ENCODE results near the gene C1QTNF3.

The C1QTNF3 gene

DNA sequence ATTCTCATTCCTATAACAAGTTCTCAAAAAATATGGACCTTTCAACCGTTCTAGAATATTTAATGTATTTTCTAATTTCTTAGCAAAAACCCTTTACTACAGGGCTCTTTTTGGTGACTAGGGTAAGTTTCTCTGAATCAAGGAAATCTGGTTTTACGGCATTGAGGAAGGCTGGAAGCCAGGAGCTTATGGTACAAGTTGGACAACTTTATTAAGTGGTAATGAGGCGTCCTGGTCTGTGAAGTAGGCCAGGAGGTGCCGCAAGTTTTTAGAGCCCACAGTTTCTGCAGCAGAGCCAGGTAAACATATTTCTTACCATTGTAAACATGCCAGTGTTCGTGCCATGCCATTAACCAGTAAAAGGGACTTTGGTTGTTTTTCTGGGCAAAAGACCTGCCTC lies 14.6 kb upstream of the C1QTNF3 start:
- no peak overlapping the region for H3K27ac Mint-ChIP-seq
- no peak for ATAC-seq
- H3K4me3 Mint-ChIP-seq: no peak overlapping the region
- H3K36me3 Mint-ChIP-seq: no peaks in the 10 kb centered on the region
- no peaks in the 10 kb centered on the region for H3K9me3 Mint-ChIP-seq
- H3K4me1 Mint-ChIP-seq: no peaks in the 10 kb centered on the region
- DNase-seq (ENCODE audit: low spot score in 2 of 2): no peak

- no peak overlapping the region for H3K4me3 Mint-ChIP-seq
These were observed 14.1 kb upstream of the C1QTNF3 start for GRCh38 chr5:34057118-34057517.

DNA sequence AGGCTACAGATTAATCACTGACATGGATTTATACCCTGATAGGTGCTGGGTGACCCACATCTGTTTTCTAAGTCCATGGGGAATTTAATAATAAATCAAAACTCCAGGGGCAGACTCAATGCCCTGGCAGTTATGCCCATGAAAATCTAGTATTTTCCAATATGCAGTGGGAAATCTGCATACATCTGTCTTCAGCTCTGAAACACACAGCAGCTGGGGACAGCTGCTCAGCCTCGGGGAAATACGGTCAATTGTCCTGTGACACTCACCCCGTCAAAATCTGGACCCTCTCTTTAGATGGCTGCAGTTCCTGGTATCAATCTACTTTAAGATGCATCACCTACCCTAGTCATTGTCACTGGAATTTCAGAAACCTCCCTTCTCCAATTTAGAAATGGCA lies 12.7 kb upstream of the C1QTNF3 start:
- no peak for ATAC-seq
- no peak for DNase-seq (ENCODE audit: low spot score in 2 of 2)
- H3K9me3 Mint-ChIP-seq: no peaks in the 10 kb centered on the region
- no peak overlapping the region for H3K4me3 Mint-ChIP-seq
- H3K27ac Mint-ChIP-seq: no peak overlapping the region
- no peaks in the 10 kb centered on the region for H3K4me1 Mint-ChIP-seq
- no peaks in the 10 kb centered on the region for H3K36me3 Mint-ChIP-seq

More at GRCh38 chr5:34057118-34057517, 14.1 kb upstream of the C1QTNF3 start:
- DNase-seq (ENCODE audit: low spot score in 2 of 2) (no peak), ATAC-seq (peak; percentile 91)
- Mint-ChIP-seq H3K4me1 (no peaks in the 10 kb centered on the region), H3K36me3 (no peaks in the 10 kb centered on the region), H3K9me3 (no peaks in the 10 kb centered on the region), H3K27ac (no peak overlapping the region)

GRCh38 chr5:34054400-34054729 lies 11.4 kb upstream of the C1QTNF3 start:
- Mint-ChIP-seq H3K36me3 (no peaks in the 10 kb centered on the region), H3K9me3 (no peaks in the 10 kb centered on the region), H3K4me1 (no peaks in the 10 kb centered on the region), H3K4me3 (no peak overlapping the region), H3K27ac (no peak overlapping the region)
- DNase-seq (ENCODE audit: low spot score in 2 of 2): no peak
- ATAC-seq: no peak

DNA sequence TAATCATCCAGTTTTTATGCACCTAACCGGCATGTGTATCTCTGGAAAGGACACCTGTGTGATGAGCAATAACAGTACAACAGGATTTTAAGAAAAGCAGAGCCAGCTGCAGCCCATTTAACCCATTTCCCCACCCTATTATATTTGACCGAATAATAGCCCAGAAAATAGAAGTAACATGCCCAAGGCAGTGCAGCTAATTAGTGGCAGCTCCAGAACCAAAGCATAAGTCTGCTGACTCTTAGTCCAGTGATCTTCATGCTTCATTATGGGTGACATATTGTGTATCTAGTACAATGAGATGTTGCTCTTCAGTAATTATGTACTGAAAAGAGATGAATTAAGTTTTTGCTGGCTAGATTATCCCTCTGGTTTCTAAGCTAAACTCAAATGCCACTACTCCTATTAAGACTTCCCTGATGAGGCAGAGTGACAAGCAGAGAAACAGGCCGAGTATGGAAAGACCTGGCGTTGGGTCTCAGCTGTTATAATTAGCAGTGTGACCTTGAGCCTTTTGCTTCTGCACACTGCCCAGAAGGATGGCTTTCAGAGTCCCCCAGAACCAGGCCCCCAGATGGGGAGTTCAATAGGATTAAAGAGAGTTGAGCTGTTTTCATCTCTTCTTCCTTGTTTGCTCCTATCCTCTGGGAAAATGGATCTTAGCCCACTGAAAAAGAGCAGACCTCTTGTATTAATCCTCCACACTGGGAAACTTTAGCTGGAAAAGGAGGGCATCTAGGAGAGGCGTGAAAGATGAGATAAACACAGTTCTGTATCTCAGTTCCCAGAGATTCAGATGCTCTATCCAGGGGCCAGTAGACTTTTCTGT lies 10.8 kb upstream of the C1QTNF3 start:
- DNase-seq (ENCODE audit: low spot score in 2 of 2) (no peak), ATAC-seq (no peak)
- Mint-ChIP-seq H3K9me3 (no peaks in the 10 kb centered on the region), H3K36me3 (no peaks in the 10 kb centered on the region), H3K4me1 (no peaks in the 10 kb centered on the region), H3K4me3 (no peak overlapping the region), H3K27ac (no peak overlapping the region)

DNA sequence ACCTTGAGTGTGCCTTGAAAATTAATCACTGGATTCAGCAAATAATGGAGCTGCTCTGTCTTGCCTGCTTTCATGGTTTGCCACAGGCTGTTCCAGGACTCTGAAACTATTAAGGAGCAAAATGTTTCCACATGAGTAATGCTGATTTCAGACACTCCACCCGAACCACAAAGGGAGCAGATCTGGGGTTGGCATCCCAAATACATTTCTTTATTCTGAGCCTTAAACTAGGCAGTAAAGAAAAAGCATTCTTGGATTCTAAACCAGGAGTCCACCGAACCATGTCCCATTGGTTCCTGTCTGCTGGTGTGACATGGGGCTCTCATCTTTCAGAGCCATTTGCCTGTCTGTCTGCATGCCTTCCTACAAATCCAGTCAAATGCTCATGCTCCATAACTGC lies 10.1 kb upstream of the C1QTNF3 start:
- Mint-ChIP-seq H3K27ac (no peak overlapping the region), H3K36me3 (no peaks in the 10 kb centered on the region), H3K9me3 (no peaks in the 10 kb centered on the region), H3K4me3 (no peak overlapping the region), H3K4me1 (no peaks in the 10 kb centered on the region)
- DNase-seq (ENCODE audit: low spot score in 2 of 2) (no peak), ATAC-seq (no peak)

- DNase-seq (ENCODE audit: low spot score in 2 of 2) (no peak), ATAC-seq (no peak)
- H3K4me3 Mint-ChIP-seq: no peak overlapping the region
- peaks cover 7% of the 10 kb centered on the region for H3K4me1 Mint-ChIP-seq
- no peak overlapping the region for H3K27ac Mint-ChIP-seq
- H3K36me3 Mint-ChIP-seq: no peaks in the 10 kb centered on the region
- H3K9me3 Mint-ChIP-seq: no peaks in the 10 kb centered on the region
These were observed 8.5 kb upstream of the C1QTNF3 start for GRCh38 chr5:34051374-34051980.

DNA sequence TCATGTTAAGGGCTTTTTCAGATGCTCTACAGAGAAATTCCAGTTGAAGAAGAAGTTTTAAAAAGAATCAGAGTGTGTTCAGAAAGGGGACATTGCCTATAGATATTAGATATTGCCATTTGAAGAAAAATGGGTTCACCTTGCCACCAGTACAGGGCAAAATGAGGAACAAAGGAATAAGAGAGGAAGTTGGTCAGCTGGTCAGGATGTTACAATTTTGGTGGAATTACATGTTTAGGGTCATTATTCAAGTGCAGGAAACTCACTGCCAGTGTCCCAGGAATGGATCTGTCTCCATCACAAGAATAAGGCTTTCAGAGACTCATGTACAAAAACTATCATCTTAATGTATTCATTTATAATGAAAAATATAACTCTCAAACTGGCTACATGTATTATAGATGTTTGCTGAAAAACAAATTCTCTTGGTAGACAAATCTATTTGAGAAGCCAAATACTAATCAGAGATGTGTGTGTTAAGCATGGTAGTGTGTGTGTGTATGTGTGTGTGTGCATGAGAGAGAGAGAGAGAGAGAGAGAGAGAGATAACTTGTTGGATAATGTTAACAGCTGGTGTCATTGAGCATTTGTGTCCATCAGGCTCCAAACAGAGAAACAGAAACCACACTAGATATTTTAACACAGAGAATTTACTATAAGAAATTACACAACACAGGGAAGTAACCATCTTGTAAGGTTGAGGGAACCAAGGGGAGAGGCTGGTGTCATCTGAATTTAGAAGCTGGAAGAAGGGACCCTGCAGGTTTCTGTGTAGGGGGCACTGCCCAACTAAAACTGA lies 5.0 kb upstream of the C1QTNF3 start:
- Mint-ChIP-seq H3K4me1 (peaks cover 39% of the 10 kb centered on the region), H3K4me3 (no peak overlapping the region), H3K27ac (no peak overlapping the region), H3K9me3 (no peaks in the 10 kb centered on the region), H3K36me3 (no peaks in the 10 kb centered on the region)
- DNase-seq (ENCODE audit: low spot score in 2 of 2) (no peak), ATAC-seq (no peak)

DNA sequence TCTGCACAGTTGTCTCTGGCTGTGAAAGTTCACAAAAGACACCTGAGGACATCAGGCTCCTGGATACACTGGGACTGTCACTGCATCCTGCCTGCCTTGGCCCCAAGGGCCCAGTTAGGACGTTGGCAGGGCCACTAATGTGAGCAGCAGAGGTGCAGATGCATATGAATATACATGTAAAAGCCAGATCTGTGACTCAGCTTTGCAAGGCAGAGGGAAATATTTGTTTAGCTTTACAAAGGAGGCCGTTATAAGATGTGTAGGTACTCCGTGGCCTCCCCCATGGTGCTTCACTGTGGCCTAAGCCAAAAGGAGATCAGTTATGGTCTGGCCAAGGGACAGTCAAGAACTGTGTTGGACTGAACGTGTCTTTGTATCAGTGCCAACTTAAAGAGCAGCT lies 4.1 kb upstream of the C1QTNF3 start:
- Mint-ChIP-seq H3K36me3 (no peaks in the 10 kb centered on the region), H3K9me3 (no peaks in the 10 kb centered on the region), H3K4me1 (peaks cover 46% of the 10 kb centered on the region), H3K4me3 (no peak overlapping the region), H3K27ac (no peak overlapping the region)
- DNase-seq (ENCODE audit: low spot score in 2 of 2): no peak
- ATAC-seq: no peak

GRCh38 chr5:34045996-34046395 lies 3.0 kb upstream of the C1QTNF3 start:
- H3K4me1 Mint-ChIP-seq: peaks cover 46% of the 10 kb centered on the region
- no peak for DNase-seq (ENCODE audit: low spot score in 2 of 2)
- no peak overlapping the region for H3K27ac Mint-ChIP-seq

DNA sequence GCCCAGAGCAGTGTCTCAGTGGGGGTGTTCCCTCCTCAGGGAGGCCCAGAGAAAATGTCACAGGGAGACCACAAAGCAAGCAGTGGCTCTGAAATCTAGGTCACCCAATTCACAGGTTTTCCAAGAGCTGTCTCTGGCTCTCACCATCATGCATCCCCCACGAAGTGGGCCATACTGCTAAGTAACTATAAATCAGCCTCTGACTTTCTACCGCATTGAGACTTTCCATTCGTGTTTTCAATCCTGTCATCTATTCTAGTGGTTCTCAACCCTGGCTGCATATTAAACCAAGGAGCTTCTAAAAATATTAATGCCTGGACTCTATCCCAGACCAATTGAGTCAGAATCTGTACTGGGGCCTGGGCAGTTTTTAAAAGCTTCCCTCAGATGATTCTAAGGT lies 2.0 kb upstream of the C1QTNF3 start:
- H3K4me3 Mint-ChIP-seq: peak overlapping the region; percentile 27
- H3K9me3 Mint-ChIP-seq: no peaks in the 10 kb centered on the region
- peaks cover 46% of the 10 kb centered on the region for H3K4me1 Mint-ChIP-seq
- DNase-seq (ENCODE audit: low spot score in 2 of 2) (no peak), ATAC-seq (peak; percentile 92)
- H3K36me3 Mint-ChIP-seq: no peaks in the 10 kb centered on the region
- H3K27ac Mint-ChIP-seq: peak overlapping the region; percentile 81

More at GRCh38 chr5:34045996-34046395, 3.0 kb upstream of the C1QTNF3 start:
- no peaks in the 10 kb centered on the region for H3K9me3 Mint-ChIP-seq
- ATAC-seq: no peak
- H3K36me3 Mint-ChIP-seq: no peaks in the 10 kb centered on the region
- no peak overlapping the region for H3K4me3 Mint-ChIP-seq

GRCh38 chr5:34042321-34042720 lies 692 bp downstream of the C1QTNF3 start:
- no peak overlapping the region for H3K4me3 Mint-ChIP-seq
- peaks cover 39% of the 10 kb centered on the region for H3K4me1 Mint-ChIP-seq
- no peak for DNase-seq (ENCODE audit: low spot score in 2 of 2)
- H3K9me3 Mint-ChIP-seq: no peaks in the 10 kb centered on the region
- ATAC-seq: no peak
- H3K27ac Mint-ChIP-seq: peak overlapping the region; percentile 81
- H3K36me3 Mint-ChIP-seq: no peaks in the 10 kb centered on the region

DNA sequence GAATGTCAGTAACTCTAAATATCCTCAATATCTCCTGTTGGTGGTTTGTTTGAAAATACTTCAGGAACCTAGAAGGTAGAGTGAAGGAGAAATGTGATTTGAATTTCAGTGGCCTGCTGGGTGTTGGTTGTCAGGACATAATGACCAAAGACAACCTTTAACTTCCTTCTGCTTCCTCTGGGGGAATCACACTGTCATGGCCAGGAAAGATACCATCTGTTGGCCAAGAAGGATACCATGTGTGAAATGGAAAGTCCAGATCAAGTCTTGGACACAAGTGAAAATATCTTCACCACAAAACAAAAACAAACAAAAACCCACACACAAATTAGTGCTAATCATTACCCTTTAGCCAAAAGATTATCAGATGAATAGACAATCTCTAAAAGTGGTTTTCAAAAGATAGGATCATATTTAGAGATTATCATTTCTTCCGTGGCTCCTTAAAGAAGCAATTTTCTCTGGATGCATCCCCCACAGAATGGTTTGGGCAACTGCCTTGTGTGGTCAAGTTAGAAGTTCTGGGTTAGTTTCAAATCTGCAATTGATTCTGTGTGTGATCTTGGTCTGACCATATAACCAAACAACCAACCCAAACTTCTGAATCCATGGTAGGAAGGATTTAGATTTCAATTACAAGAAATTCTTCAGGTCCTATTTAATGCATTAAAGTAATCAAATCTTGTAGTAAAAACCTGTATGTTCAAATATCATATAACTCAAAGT lies 1.6 kb downstream of the C1QTNF3 start:
- no peak for ATAC-seq
- no peak overlapping the region for H3K27ac Mint-ChIP-seq
- no peaks in the 10 kb centered on the region for H3K36me3 Mint-ChIP-seq
- no peaks in the 10 kb centered on the region for H3K9me3 Mint-ChIP-seq
- DNase-seq (ENCODE audit: low spot score in 2 of 2): no peak
- no peak overlapping the region for H3K4me3 Mint-ChIP-seq
- peaks cover 38% of the 10 kb centered on the region for H3K4me1 Mint-ChIP-seq

DNA sequence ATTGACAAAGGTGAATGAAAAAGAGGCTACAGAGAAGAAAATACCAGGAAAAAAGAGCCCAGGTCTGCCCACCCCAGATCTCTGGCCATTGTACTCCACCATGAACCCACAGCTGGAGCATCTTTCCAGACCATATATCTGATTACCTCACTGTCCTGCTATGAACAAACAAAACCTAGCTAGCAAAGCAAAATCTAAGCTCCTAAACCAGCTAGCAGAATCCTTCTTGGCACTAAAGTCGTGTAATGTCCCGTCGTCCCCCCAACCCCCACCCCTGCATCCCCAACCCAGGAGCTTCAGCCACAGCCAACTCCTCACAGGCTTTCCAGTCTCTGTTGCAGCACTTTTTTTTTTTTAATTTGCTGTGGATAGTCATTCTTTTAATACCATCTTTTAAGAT lies 2.5 kb downstream of the C1QTNF3 start:
- Mint-ChIP-seq H3K4me1 (peaks cover 32% of the 10 kb centered on the region), H3K4me3 (no peak overlapping the region), H3K9me3 (no peaks in the 10 kb centered on the region), H3K36me3 (no peaks in the 10 kb centered on the region), H3K27ac (no peak overlapping the region)
- ATAC-seq (no peak), DNase-seq (ENCODE audit: low spot score in 2 of 2) (no peak)

GRCh38 chr5:34039398-34040157 lies 3.4 kb downstream of the C1QTNF3 start:
- Mint-ChIP-seq H3K9me3 (no peaks in the 10 kb centered on the region), H3K36me3 (no peaks in the 10 kb centered on the region), H3K4me3 (no peak overlapping the region), H3K27ac (no peak overlapping the region), H3K4me1 (peaks cover 23% of the 10 kb centered on the region)
- DNase-seq (ENCODE audit: low spot score in 2 of 2): no peak
- no peak for ATAC-seq

Data from stimulated activated effector memory CD8-positive, alpha-beta T cell treated with anti-CD3 and anti-CD28 coated beads, Interleukin-12 subunit alpha, Interleukin-12 subunit beta, amount 100 ng/mL, for 72 hours (primary cell).